GM19023 (cell line): ENCODE measurements around the gene ADPRHL1.
"Not testable (repeated sequence)": the region's sequence is repeated elsewhere in the genome, so short reads cannot be mapped to it uniquely, and the experiment has no call there.

Experiments
- ATAC-seq: cut with Tn5 transposase; IDR thresholded peaks from one replicate; pipeline ENCODE4 v1.9.1; 2021; ENCODE audit warnings: mild to moderate bottlenecking, moderate library complexity; ENCODE audit not compliant: unreplicated experiment

ADPRHL1 gene

DNA sequence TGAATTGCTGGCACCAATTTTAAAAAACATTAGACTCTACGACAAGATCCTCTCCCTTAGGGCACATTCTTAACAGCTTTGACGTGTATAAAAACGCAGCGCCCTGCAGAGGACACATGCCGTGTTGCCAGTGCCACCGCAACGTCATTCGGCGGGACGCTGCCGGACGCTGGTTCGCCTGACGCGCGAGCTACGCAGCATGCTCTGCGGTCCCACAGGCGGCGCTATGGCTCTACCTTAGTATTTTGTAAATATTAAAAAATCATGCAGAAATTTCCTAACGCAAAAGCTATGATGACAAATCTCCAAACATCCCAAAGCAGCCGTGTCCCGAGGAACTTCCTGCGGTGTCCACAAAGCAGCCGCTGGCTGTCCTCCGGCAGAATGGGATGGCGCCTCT lies 4.2 kb upstream of the ADPRHL1 start:
- ATAC-seq = no peak

DNA sequence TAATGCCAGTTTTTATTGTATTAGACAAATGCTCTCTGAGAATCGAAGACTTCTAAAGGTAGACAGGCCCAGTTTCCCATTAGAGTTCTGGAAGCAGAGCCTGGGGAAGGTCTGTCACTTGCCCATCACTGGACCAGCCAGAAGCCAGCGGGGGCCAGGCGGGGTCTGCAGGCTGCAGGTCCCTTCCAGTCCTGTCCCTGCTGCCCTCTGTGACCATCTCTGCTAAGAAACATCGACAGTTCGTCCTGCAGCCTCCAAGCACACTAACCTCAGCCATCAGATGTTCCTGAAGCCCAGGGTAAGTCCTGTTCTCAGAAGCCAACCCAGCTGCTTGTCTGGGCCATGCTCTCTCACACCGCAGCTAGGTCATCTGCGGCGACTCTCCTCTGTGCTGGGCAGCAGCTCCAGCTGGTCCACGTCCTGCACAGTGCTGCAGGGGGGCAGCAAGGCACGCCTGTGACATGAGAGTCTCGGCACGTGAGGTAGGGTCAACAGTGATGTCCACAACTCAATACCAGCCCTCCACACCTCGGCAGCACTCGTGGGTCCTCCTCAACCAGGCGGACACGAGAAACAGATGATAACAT lies 2.9 kb upstream of the ADPRHL1 start:
- ATAC-seq = no peak

DNA sequence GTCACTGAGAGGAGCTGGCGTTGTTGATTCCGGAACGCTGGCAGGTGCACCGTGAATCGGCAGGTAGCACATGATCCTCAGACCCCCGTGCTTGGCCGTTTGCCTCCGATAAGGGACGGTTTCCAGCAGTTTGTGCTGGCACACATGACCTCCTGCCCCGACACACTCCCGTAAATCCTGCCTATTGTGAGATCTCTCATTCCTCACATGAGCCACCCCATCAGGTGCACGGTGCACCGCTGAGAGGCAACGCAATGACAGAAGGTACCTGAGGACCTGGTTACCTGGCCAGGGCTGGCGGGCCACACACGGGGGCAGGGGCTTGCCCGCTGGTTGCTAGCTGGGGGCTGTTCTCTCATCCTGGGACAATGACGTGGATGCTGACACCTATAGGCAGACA lies 2.1 kb upstream of the ADPRHL1 start:
- no peak for ATAC-seq

DNA sequence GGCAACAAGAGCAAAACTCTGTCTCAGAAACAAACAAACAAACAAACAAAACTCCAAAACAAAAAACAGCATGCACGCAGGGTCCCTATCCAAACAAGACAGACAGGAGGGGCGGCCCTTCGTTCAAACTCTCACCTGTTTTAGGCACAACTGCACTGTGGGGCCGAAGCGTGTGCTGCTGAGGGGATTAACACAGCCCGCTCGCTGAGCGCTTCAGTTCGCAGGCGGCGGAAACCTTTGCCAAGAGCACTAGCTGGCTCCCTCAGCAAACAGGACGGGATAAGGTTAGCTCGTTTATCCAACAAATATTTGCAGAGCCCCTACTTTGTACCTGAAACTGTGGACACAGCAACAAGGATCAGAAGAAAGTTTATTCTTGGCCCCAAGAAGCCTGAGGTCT lies 1.6 kb upstream of the ADPRHL1 start:
- no peak for ATAC-seq

DNA sequence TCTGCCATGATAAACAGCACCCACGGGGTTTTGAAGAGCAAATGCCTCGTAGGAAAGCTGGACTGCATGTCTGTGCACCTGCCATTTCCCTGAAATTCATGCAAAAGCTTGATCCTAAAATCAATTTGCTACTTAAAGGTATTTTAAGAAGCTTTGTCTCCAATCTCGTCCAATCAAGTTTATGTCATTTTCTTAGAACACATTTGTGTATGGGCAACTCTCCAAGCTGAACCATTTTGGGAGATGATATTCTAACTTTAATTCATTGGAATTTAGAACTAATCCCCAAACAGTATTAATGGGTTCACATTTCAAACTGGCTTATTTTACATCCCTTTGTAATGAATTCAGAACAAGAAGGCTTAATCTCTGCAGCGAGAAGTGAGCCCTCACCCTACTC lies 822 bp downstream of the ADPRHL1 start:
- no peak for ATAC-seq

DNA sequence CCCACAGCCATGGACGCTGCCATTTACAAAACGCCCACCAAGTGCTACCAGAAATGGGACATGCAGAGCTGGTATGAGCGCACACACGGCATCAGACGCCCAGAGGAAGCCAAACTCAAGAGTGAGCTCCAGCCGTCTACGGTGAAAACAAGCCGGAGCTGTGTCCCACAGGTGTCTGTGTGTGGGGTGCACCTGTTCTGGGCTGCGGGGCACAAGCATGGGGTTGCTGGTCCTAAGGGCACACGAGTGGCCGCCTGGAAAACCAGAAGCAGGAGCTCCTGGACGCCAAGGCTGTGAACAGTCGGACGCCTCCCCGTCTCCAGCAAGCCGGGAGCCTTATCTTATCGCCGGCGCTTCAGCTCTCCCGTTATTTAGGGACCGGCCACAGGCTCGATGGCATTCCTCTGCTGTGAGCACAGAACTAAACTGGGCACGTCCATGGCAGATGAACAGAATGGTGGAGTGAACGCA lies 1.3 kb downstream of the ADPRHL1 start:
- no peak for ATAC-seq

DNA sequence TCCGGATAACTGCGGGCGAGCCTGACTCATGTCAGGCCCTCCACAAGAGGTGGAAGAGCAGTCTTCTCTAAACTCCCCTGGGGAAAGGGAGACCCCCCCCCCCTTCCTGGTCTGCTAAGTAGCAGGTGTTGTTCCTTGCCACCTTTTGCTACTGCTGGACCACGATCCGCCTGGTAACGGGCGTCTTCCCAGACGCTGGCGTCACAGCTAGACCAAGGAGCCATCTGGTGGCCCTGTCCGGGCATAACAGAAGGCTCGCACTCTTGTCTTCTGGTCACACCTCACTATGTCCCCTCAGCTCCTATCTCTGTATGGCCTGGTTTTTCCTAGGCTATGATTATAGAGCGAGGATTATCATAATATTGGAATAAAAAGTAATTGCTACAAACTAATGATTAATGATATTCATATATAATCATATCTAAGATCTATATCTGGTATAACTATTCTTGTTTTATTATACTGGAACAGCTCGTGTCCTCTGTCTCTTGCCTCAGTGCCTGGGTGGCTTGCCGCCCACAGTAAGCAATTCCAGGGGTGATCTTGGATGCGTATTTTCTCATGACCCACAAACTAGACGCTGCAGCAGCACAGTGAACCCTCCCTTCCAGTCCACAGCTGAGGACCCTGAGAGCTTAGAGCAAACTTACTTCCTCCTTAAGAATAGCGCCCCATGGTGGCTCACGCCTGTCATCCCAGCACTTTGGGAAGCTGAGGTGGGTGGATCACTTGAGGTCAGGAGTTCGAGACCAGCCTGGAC lies 2.2 kb downstream of the ADPRHL1 start:
- not testable (repeated sequence) for ATAC-seq

DNA sequence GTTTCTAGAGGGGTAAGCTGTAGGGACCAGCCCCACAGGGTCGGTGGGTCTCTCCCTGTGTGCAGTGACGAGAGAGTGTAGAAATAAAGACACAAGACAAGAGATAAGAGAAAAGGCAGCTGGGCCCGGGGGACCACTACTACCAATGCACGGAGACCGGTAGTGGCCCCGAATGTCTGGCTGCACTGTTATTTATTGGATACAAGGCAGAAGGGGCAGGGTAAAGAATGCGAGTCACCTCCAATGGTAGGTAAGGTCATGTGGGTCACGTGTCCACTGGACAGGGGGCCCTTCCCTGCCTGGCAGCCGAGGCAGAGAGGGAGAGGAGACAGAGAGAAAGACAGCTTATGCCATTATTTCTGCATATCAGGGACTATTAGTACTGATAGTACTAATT lies 2.9 kb downstream of the ADPRHL1 start:
- not testable (repeated sequence) for ATAC-seq

DNA sequence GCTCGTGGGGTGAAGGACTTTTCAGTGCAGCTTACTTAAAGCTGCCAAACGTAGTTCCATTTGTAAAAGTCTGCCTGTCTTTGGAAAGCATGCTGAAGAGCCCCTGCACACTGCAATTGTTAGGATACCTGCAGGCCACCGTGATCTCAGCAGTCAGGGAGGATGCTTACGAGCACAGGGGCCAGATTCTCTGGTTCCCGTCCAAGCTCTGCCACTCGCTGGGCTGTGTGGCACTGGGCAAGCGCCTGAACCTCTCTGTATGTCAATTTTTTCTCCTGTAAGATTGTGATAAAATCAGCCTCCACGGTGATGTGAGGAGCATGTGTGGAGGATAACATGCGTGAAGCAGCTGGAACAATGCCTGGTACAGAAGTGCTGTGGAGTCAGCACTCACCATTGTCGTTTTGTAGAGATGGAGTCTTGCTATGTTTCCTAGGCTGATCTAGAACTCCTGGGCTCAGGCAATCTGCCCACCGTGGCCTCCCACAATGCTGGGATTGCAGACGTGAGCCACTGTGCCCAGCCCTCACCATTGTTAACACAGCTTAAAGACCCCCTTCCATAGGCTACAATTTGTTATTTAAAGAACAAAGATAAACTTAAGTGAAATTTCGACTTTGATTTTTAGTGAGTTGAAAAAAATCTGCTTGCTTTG lies 3.5 kb downstream of the ADPRHL1 start:
- no peak for ATAC-seq

DNA sequence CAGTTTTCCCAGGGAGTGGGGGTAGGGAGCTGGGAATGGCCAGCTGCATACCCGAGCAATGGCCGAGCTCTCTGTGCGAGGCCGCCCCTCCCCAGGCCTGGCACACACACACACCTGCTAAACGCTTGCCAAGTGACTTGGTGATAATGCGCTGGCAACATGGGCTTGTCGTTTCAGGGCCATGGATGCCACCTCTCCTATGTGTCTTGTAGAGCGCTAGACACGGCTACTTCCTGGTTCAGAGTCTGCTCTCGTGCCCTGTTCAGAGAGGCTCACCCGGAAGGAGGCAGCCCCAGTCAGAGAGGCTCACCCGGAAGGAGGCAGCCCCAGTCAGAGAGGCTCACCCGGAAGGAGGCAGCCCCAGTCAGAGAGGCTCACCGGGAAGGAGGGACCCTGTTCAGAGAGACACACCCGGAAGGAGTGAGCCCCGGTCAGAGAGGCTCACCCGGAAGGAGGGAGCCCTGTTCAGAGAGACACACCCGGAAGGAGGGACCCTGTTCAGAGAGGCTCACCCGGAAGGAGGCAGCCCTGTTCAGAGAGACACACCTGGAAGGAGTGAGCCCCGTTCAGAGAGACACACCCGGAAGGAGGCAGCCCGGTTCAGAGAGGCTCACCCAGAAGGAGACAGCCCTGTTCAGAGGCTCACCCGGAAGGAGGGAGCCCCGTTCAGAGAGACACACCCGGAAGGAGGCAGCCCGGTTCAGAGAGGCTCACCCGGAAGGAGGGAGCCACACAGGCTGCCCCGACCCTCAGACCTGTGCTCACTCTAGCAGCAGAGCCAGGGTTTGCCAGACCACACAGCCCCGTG lies 4.2 kb downstream of the ADPRHL1 start:
- ATAC-seq = no peak

DNA sequence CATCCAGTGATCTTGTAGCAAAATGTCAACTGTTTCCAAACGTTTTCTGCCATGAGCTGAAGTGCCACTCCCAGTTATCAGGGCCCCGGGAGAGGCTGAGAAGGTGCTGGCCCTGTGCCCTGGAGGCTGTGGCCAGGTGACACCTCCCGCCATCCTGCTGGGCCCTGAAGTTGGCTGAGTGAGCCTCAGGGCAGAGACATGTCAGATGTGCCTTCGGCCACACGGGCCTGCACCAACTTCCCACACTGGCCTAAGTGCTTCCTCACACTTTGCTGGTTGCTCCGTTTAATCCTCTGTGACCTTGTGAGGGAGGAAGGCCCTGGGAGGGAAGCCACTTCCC lies 4.8 kb downstream of the ADPRHL1 start:
- no peak for ATAC-seq

DNA sequence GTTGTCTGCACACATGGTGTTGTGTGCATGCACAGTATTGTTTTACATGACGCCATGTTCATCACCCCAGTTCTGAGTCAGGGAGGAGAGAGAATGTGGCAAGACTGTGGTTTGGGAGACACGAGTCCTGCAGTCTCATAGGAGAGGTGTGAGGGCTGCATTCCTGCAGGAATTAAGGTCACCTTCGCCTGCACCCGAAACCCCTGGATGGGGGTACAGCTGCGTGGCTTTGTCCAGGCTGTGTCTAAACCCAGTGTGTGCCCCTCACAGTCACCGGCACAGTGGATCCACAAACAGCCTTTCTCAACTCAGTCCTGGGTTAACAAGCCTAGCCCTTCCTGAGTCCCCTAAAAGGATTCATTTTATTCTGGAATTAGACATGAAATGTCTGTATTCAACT lies 5.7 kb downstream of the ADPRHL1 start:
- ATAC-seq = no peak

DNA sequence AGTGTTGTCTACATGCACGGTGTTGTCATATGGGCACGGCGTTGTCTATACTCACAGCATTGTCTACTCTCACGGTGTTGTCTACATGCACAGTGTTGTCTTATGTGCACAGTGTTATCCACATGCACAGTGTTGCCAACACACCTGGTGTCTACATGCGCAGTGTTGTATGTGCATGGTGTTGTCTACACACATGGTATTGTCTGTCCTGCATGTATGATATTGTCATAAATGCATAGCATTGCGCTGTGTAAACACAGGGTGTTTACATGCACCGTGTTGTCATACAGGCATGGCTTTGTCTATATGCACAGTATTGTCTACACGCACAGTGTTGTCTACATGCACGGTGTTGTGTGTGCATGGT lies 6.8 kb downstream of the ADPRHL1 start:
- ATAC-seq = no peak

DNA sequence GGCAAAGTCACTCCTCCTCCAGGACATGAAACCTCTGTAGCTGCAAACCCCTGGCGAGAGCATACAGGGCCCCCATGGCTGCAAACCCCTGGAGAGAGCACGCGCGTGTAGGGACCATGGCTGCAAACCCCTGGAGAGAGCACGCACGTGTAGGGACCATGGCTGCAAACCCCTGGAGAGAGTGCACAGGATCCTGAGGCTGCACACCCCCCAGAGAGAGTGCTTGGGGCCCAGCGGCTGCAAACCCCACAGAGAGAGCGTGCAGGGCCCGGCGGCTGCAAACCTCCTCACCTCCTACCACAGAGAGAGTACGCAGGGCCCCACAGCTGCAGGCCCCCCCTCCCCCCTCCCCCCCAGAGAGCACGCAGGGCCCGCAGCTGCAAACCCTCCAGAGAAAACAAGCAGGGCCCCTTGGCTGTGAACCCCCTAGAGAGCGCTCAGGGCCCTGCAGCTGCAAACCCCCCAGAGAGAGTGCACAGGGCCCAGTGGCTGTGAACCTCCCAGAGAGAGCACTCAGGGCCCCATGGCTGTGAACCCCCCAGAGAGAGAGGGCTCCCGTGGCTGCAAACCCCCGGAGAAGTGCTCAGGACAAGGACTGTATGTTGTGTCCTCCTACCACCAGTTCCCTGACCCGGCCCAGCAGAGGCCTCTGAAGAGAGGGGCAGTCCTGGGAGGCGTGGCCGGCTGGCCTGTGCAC lies 7.3 kb downstream of the ADPRHL1 start:
- ATAC-seq = no peak

DNA sequence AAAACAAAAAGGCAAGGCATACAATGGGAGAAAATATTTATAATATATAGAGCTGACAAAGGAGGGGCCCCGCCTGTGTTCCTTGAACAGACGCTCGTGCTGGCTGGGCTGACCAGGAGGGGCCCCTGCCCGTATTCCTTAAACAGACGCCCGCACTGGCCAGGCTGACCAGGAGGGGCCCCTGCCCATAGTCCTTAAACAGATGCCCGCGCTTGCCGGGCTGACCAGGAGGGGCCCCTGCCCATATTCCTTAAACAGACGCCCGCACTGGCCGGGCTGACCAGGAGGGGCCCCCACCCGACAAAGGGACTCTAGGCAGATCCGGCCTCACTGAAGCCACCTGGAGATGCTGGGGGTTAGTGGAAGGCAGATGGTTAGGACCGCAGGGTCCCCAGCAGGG lies 9.3 kb downstream of the ADPRHL1 start:
- ATAC-seq = no peak

DNA sequence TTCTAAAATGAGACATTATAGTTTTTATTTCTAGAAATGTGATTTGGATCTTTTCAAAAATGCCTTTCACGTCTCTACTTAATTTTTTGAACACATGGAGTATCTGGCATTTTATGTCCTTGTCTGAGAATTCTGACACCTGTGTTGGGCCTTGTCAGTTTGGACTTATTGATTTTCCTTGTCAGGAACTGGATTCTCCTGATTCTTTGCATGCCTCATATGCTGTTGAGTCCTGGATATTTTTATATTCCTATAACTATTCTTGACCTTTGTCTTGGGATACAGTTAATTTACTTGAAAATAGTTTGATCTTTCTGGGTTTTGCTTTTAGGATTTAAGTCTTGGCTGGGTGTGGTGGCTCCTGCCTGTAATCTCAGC lies 10.3 kb downstream of the ADPRHL1 start:
- ATAC-seq = no peak

DNA sequence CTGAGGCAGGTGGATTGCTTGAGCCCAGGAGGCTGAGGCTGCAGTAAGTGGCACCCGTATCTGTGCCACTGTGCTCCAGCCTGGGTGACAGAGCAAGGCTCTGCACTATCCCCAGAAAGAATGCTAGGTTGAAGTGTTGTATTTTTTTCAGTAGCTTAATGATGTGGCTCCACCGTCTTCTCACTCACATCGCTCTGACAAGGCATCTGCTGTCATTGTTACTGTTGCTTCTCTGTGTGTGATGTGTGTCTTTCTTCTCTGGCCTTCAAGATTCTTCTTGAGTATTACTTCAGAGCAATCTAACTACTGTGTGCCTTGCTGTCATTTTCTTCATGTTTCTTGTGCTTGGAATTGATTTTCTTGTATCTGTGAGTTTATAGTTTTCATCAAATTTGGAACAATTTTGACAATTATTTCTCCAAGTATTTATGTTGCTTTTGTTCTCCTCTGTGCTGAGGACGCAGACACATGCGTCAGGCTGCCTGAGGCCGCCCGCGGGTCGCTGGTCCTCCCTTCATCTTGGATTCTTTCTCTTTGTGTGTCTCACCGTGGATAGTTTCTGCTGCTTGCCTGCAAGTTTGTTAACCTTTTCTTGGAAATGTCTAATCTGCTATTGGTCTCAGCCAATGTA lies 10.8 kb downstream of the ADPRHL1 start:
- ATAC-seq = no peak

DNA sequence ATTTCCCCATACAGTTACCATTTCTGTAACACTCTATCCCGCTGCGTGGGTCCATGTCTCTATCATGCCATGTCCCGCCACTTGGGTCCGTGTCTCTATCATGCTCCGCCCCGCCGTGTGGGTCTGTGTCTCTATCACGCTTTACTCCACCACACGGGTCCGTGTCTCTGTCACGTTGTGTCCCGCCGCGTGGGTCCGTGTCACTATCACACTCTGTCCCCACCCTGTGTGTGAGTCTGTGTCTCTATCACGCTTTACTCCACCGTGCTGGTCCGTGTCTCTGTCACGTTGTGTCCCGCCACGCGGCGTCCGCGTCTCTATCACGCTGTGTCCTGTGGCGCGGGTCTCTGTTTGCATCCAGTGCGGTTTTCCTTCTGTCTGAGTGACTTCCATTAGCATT lies 11.6 kb downstream of the ADPRHL1 start:
- no peak for ATAC-seq

DNA sequence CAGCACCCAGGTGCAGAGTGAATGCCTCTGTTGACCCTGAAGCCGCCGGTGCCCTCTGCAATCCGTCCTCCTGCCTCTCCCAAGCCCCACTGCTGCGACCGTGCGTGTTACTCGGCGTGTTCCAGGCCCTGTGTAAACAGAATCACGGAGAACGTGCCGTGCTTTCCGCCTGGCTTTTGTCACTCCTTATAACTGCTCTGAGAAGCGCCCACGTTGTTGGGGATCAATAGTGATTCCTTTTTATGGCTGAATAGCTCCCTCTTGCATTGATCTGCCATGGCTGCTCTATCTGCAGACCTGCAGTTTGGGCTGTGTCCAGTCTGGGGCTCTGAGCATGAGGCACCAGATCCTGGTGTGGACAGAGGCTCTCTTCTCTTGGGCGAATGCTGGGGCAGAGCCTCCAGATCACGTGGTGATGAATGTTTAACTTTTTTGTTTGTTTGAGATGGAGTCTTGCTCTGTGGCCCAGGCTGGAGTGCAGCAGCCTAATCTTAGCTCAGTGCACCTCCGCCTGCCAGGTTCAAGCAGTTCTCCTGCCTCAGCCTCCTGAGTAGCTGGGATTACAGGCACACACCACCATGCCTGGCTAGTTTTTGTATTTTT lies 15.8 kb downstream of the ADPRHL1 start:
- no peak for ATAC-seq

DNA sequence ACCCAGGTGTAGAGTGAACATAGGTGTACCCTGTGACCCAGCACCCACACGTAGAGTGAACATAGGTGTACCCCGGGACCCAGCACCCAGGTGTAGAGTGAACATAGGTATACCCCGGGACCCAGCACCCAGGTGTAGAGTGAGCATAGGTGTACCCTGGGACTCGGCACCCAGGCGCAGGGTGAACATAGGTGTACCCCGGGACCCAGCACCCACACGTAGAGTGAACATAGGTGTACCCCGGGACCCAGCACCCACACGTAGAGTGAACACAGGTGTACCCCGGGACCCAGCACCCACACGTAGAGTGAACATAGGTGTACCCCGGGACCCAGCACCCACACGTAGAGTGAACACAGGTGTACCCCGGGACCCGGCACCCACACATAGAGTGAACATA lies 16.4 kb downstream of the ADPRHL1 start:
- not testable (repeated sequence) for ATAC-seq
